OCI-LY1 (cell line): ENCODE data around the gene MED25.
A peak's percentile ranks its signal among the peaks of the same experiment; 100 is the strongest.

Experiments
- H2AFZ ChIP-seq: fragments of 200-600 bp; sonication (generic), shearing (Covaris generic); 2 replicates; pipeline ENCODE4 v1.6.0; 2014; ENCODE audit warnings: antibody characterized with exemption, mild to moderate bottlenecking, low read length
- H3F3A ChIP-seq: fragments of 200-600 bp; sonication (generic), shearing (Covaris generic); 2 replicates; pipeline ENCODE4 v1.6.0; 2014; ENCODE audit warnings: mild to moderate bottlenecking, antibody characterized with exemption, low read length, moderate library complexity; ENCODE audit not compliant: insufficient read depth
- H3K27ac ChIP-seq: fragments of 200-600 bp; sonication (generic); 2 replicates; pipeline ENCODE4 v1.5.1; 2014; ENCODE audit warnings: low read length, mixed run types, mild to moderate bottlenecking, low read depth; ENCODE audit not compliant: poor library complexity, severe bottlenecking
- H3K27me3 ChIP-seq: fragments of 200-600 bp; sonication (generic); 2 replicates; pipeline ENCODE4 v1.6.0; 2014; ENCODE audit warnings: antibody characterized with exemption, mild to moderate bottlenecking, low read length, moderate library complexity; ENCODE audit not compliant: insufficient read depth
- H3K36me3 ChIP-seq: fragments of 200-600 bp; sonication (generic); 2 replicates; pipeline ENCODE4 v1.6.1; 2014; ENCODE audit warnings: mild to moderate bottlenecking, antibody characterized with exemption, low read length, moderate library complexity, mixed read lengths; ENCODE audit not compliant: insufficient read depth
- H3K4me1 ChIP-seq: fragments of 200-600 bp; sonication (generic); 2 replicates; pipeline ENCODE4 v1.5.1; 2014; ENCODE audit warnings: mild to moderate bottlenecking, low read length, moderate library complexity; ENCODE audit not compliant: insufficient read depth, severe bottlenecking
- H3K4me2 ChIP-seq: fragments of 200-600 bp; sonication (generic), shearing (Covaris generic); 2 replicates; pipeline ENCODE4 v1.6.1; 2014; ENCODE audit warnings: low read length
- H3K4me3 ChIP-seq: fragments of 200-600 bp; sonication (generic); 2 replicates; pipeline ENCODE4 v1.5.1; 2014; ENCODE audit warnings: low read length, low read depth, mild to moderate bottlenecking, mixed read lengths; ENCODE audit not compliant: poor library complexity, severe bottlenecking
- H3K79me2 ChIP-seq: fragments of 200-600 bp; shearing (Covaris generic); 2 replicates; pipeline ENCODE4 v1.6.1; 2016; ENCODE audit warnings: mixed run types, low read length, mixed read lengths; ENCODE audit not compliant: insufficient read depth
- H3K9ac ChIP-seq: fragments of 200-600 bp; sonication (generic), shearing (Covaris generic); 2 replicates; pipeline ENCODE4 v1.6.1; 2014; ENCODE audit warnings: mild to moderate bottlenecking, low read length, mixed read lengths
- H3K9me2 ChIP-seq: fragments of 200-600 bp; sonication (generic), shearing (Covaris generic); 2 replicates; pipeline ENCODE4 v1.6.1; 2014; ENCODE audit warnings: low read depth, mild to moderate bottlenecking, low read length, mixed read lengths
- H3K9me3 ChIP-seq: fragments of 200-600 bp; shearing (Covaris generic); 2 replicates; pipeline ENCODE4 v1.6.1; 2014; ENCODE audit warnings: low read length, mixed read lengths
- H4K20me1 ChIP-seq: fragments of 200-600 bp; sonication (generic), shearing (Covaris generic); 2 replicates; pipeline ENCODE4 v1.6.0; 2016; ENCODE audit warnings: mild to moderate bottlenecking, low read length; ENCODE audit not compliant: insufficient read depth
- EZH2 ChIP-seq: fragments of 200-600 bp; sonication (generic), shearing (Covaris generic); IDR thresholded peaks from 2 replicates; pipeline ENCODE4 v1.8.0; 2017; ENCODE audit warnings: borderline replicate concordance, mixed run types, mild to moderate bottlenecking, antibody characterized with exemption, low read length, moderate library complexity, mixed read lengths
- TF ChIP-seq, protein P1 (sequence below): fragments of 200-600 bp; sonication (generic), shearing (Covaris generic); IDR thresholded peaks from 2 replicates; pipeline ENCODE4 v1.5.1; 2017; ENCODE audit warnings: mild to moderate bottlenecking, antibody characterized with exemption, low read length, moderate library complexity, mixed read lengths

MED25 gene

DNA sequence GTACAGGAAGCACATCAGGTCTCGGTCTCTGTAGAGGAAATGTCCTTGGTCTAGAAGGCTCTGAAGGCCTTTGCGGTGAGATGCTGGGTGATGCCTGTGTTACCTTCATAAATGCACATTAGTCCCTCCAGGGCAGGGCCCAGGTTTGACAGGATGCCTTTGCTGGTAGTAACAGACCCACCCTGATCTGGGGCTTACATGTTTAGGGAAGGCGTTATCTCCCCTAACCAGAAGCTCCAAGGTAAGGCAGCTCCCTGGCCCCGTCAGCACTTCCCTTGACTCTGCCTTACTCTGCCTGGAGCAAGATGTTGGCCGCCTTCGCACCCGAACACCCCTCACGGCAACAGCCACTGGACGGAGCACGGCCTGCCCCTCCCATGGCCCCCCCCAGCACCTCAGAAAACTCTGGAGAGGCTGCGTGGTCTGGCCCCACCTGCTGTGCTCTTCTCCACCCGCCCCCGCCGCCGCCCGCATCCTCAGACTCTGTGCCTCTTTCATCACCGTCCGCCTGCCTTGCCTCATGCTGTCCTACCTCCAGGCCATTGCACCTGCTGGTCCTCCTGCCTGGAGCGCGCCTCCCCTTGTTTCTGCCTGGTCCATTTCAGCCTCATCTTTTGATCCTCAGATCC lies 42.2 kb upstream of the MED25 start:
- Histone ChIP-seq H3F3A (no peaks in the 10 kb centered on the region), H3K79me2 (no peaks in the 10 kb centered on the region), H3K27me3 (no peaks in the 10 kb centered on the region), H3K4me3 (no peak overlapping the region), H3K9me3 (no peaks in the 10 kb centered on the region), H3K9me2 (no peaks in the 10 kb centered on the region), H3K9ac (no peak overlapping the region), H2AFZ (no peak overlapping the region), H3K4me2 (no peak overlapping the region), H3K36me3 (peaks cover 12% of the 10 kb centered on the region), H3K4me1 (peaks cover 16% of the 10 kb centered on the region), H4K20me1 (no peaks in the 10 kb centered on the region), H3K27ac (no peak overlapping the region)
- TF ChIP-seq, protein P1, sequence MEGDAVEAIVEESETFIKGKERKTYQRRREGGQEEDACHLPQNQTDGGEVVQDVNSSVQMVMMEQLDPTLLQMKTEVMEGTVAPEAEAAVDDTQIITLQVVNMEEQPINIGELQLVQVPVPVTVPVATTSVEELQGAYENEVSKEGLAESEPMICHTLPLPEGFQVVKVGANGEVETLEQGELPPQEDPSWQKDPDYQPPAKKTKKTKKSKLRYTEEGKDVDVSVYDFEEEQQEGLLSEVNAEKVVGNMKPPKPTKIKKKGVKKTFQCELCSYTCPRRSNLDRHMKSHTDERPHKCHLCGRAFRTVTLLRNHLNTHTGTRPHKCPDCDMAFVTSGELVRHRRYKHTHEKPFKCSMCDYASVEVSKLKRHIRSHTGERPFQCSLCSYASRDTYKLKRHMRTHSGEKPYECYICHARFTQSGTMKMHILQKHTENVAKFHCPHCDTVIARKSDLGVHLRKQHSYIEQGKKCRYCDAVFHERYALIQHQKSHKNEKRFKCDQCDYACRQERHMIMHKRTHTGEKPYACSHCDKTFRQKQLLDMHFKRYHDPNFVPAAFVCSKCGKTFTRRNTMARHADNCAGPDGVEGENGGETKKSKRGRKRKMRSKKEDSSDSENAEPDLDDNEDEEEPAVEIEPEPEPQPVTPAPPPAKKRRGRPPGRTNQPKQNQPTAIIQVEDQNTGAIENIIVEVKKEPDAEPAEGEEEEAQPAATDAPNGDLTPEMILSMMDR = no peak
- no peak for TF ChIP-seq EZH2

DNA sequence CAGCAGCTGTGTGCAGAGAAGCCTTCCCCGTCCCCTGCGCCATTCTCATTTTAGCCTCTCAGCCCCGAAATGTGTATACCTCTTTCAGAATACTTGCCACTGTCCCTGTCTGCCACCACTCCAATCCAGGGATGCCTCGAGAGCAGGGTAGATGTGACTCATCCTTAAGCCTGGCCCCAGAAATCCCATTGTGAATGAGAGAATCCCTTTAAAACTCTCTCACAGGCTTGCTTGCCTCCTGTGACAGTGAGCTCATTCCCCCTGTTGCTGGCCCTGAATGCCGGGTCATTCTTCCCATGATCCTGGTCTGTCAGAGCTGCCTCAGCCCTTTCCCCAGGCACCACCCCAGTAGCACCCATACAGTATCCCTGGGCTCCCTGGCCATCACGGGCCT lies 41.7 kb upstream of the MED25 start:
- Histone ChIP-seq H3K27ac (no peak overlapping the region), H2AFZ (no peak overlapping the region), H3K4me2 (no peak overlapping the region), H3K4me1 (peaks cover 14% of the 10 kb centered on the region), H3F3A (no peaks in the 10 kb centered on the region), H3K36me3 (peaks cover 12% of the 10 kb centered on the region), H3K27me3 (no peaks in the 10 kb centered on the region), H3K79me2 (no peaks in the 10 kb centered on the region), H3K9me2 (no peaks in the 10 kb centered on the region), H3K9me3 (no peaks in the 10 kb centered on the region), H3K9ac (no peak overlapping the region), H3K4me3 (no peak overlapping the region), H4K20me1 (no peaks in the 10 kb centered on the region)
- no peak for TF ChIP-seq EZH2
- TF ChIP-seq, protein P1 = no peak

DNA sequence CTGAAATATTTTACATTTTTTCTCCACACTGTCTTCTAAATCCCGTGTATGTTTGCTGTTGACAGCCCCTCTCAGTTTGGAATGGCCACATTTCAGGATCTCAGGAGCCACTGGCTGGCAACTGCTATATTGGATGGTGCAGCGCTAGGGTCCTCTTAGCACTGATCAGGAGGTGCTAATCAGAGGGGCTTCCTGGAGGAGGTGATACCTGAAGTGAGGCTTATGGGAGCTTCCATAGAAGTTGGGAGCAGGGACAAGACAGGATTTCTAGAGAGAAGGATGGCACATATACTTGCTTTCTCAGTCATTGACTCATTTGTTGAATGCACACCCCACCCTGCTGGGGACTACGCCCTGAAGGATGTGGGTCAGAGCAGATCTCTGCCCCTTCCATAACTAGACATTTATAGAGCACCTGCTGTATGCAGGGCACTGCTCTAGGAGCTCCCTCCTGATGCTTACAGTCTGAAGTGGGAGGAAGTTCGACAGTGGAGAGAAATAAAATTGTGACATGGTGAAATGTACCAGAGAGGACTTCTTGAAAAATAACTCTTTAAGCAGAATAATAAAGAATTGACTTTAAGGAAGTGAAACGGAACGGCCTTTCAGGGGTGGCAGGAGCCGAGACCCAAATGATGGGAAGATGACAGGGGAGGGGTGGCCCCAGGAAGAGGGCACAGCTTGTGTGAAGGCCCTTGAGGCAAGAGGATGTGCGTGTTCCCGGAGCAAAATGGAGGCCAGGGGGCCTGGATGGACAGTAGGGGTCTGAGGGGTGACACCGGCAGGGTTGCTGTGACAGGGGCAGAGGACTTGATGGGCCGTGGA lies 38.1 kb upstream of the MED25 start:
- Histone ChIP-seq H3K9ac (no peak overlapping the region), H3K27me3 (no peaks in the 10 kb centered on the region), H4K20me1 (no peaks in the 10 kb centered on the region), H3K79me2 (no peaks in the 10 kb centered on the region), H3F3A (no peaks in the 10 kb centered on the region), H3K4me1 (peaks cover 9% of the 10 kb centered on the region), H3K27ac (peak overlapping the region; percentile 25), H3K4me3 (no peak overlapping the region), H3K4me2 (no peak overlapping the region), H3K36me3 (peaks cover 41% of the 10 kb centered on the region), H3K9me3 (no peaks in the 10 kb centered on the region), H3K9me2 (no peaks in the 10 kb centered on the region), H2AFZ (no peak overlapping the region)
- TF ChIP-seq, protein P1 = no peak
- no peak for TF ChIP-seq EZH2
